Stimulated activated CD4-positive, alpha-beta T cell treated with anti-CD3 and anti-CD28 coated beads, TNF-alpha, amount 100 ng/mL, for 48 hours (primary cell): ENCODE data around the gene RARRES2.
"Not testable (repeated sequence)": the region's sequence is repeated elsewhere in the genome, so short reads cannot be mapped to it uniquely, and the experiment has no call there.

Experiments used
- DNase-seq, 3 donors: peaks; one replicate each; pipeline ENCODE4 v3.0.0-alpha.2; 2020; ENCODE audit warnings: low read depth in 3 of 3

RARRES2 gene

GRCh38 chr7:150288816-150289215, 52.6 kb downstream of the RARRES2 start:
- not testable (repeated sequence) for DNase-seq
